ENCODE results near the gene ATRIP.

The ATRIP gene

DNA sequence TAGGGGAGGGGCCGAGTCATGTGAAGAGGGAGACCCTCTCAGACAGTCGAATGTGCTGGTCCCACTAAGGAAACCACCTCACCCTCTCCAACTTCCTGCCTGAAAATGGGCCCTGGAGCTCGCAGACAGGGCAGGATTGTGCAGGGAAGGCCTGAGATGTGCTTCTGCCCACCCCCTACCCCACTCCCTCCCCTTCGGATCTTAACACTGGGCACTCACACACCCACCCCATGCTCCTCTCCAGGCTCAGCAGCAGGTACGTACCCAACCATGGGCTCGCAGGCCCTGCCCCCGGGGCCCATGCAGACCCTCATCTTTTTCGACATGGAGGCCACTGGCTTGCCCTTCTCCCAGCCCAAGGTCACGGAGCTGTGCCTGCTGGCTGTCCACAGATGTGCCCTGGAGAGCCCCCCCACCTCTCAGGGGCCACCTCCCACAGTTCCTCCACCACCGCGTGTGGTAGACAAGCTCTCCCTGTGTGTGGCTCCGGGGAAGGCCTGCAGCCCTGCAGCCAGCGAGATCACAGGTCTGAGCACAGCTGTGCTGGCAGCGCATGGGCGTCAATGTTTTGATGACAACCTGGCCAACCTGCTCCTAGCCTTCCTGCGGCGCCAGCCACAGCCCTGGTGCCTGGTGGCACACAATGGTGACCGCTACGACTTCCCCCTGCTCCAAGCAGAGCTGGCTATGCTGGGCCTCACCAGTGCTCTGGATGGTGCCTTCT lies 20.0 kb downstream of the ATRIP start:
- peak overlapping the region; percentile 60 for H3K4me3 ChIP-seq (ENCODE audit: low read length)
- TF ChIP-seq CTCF (conservative IDR thresholded peaks at IDR 0.05; ENCODE audit: low read length), result no peak
- DNase-seq (ENCODE audit: low read depth), result peak; percentile 9

DNA sequence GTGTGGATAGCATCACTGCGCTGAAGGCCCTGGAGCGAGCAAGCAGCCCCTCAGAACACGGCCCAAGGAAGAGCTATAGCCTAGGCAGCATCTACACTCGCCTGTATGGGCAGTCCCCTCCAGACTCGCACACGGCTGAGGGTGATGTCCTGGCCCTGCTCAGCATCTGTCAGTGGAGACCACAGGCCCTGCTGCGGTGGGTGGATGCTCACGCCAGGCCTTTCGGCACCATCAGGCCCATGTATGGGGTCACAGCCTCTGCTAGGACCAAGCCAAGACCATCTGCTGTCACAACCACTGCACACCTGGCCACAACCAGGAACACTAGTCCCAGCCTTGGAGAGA lies 20.5 kb downstream of the ATRIP start:
- no peak for DNase-seq (ENCODE audit: low read depth)
- peak overlapping the region; percentile 60 for H3K4me3 ChIP-seq (ENCODE audit: low read length)
- no peak for TF ChIP-seq CTCF (conservative IDR thresholded peaks at IDR 0.05; ENCODE audit: low read length)

DNA sequence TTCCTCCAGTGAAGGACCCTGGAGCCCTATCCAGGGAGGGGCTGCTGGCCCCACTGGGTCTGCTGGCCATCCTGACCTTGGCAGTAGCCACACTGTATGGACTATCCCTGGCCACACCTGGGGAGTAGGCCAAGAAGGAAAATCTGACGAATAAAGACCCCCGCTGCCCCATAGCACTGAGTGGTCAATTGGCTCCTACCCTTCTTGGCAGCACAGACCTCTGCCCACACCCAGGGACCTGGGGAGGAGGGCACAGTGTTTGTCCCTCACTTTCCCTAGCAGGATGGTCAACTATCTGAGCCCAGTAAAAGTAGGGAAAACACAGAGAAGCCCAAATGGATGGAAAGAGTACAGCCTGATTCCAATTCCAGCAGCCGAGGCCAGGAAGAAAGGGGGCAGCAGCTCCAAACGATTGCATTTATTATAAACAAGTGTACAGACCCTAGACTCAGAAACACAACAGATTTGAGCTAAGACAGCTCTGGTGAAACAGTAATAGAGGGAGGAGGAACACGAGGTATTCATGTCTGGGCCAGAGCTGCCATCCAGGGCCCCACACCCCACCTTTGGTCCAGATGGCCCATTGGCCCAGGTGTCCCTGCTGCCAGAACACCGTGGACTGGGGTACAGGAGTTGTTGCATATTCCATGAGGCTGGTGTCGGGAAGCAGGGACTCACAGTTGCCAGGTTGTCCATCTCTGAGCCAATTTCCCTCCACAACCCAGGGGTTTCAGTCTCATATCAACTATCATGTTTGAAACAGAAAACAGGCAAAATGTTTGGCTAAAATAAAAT lies 21.1 kb downstream of the ATRIP start:
- no peak overlapping the region for H3K4me3 ChIP-seq (ENCODE audit: low read length)
- TF ChIP-seq CTCF (conservative IDR thresholded peaks at IDR 0.05; ENCODE audit: low read length), result no peak
- no peak for DNase-seq (ENCODE audit: low read depth)

DNA sequence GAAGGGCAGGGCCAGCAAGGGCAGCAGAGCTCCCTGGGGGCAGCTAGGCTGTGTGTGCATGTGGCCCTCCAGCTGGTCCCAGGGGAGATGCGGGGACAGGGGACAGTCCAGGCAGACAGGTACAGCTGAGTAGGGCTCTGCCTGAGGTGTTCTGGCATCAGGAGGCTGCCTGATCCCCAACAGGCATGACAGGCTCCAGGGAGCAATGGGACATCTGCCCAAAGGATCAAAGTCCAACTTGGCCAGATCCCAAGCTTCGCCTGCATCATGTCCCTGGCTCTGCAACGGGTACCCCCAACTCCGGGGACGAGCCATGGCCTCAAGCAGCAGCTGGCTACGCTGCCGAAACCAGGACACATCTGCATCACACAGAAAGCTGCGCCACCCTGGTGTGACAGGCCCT lies 21.8 kb downstream of the ATRIP start:
- TF ChIP-seq CTCF (conservative IDR thresholded peaks at IDR 0.05; ENCODE audit: low read length), result no peak
- H3K4me3 ChIP-seq (ENCODE audit: low read length), result no peak overlapping the region
- no peak for DNase-seq (ENCODE audit: low read depth)

GRCh38 chr3:48469046-48469915 lies 22.7 kb downstream of the ATRIP start:
- no peak overlapping the region for H3K4me3 ChIP-seq (ENCODE audit: low read length)
- DNase-seq (ENCODE audit: low read depth), result no peak

DNA sequence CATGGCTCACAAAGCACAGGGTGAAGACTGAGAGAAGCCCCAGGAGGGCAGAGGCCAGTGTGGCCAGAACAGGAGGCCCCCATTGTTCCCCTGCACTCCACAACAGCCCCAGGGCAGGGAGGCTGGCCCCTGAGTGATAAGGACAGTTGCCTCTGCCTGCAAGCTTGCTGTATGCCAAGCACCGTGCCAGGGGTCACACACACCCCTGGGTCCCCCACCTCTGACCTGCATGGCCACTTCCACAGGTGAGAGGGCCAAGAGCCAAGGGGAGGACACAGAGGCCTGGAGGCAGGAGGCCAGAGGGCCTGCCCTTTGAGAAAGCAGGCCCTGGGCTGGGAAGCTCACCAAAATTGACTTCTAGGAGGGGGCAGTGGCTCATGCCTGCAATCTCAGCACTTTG lies 23.7 kb downstream of the ATRIP start:
- no peak for DNase-seq (ENCODE audit: low read depth)
- no peak for TF ChIP-seq CTCF (conservative IDR thresholded peaks at IDR 0.05; ENCODE audit: low read length)
- no peak overlapping the region for H3K4me3 ChIP-seq (ENCODE audit: low read length)

More at GRCh38 chr3:48469046-48469915, 22.7 kb downstream of the ATRIP start:
- no peak for TF ChIP-seq CTCF (conservative IDR thresholded peaks at IDR 0.05; ENCODE audit: low read length)

Measured in AG10803 (cell line).